Measurements from ENCODE around the gene MED15.

The MED15 gene

GRCh38 chr22:20510811-20511577, 3.6 kb downstream of the MED15 start:
- DNase-seq (ENCODE audit: low spot score), result peak; percentile 52

DNA sequence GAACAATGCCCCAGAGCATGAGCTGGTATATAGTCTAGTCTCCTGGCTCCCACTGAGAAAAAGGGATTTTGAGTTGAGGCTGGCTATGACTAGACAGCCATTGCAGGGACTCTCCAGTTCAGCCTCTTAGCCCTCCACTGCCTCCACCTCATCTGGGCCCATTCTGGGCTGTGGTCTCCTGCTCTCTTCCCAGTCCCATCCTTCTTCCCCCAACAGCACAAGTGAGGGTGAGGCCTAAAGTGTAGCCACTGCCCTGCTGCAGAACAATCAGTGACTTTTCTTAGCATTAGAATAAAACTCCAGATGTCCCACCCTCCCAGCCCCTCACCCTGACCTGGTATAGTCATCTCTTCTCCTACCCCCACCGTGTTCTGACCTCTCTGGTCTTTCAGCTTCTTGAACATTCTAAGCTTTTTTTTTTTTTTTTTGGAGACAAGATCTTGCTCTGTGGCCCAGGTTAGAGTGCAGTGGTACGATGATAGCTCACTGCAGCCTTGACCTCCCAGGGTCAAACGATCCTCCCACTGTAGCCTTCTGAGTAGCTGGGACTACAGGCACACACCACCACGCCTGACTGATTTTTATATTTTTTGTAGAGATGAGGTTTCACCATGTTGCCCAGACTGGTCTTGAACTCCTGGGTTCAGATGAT, 4.3 kb downstream of the MED15 start:
- peak; percentile 22 for DNase-seq (ENCODE audit: low spot score)

- DNase-seq (ENCODE audit: low spot score), result peak; percentile 80
Measured at GRCh38 chr22:20514658-20515406, 7.4 kb downstream of the MED15 start.

DNA sequence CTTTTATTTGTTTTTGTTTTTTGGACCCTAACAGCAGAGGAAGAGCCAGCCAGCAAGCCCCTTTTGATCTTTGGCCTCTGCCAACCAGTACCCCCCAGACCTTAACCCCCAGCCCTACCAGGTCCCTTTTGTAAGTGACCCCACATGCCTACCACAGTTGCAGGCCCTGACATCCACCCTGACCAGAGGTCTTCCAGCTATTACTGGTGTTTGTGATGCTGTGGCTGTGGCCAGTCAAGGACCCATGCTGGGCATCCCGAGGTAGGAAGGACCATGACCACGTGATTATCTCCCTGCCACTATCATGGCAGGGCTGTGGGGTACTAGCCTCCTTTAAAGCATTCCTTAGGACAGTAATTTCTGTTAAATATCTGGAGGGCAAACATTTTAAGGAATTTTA, 9.0 kb downstream of the MED15 start:
- no peak for DNase-seq (ENCODE audit: low spot score)

DNA sequence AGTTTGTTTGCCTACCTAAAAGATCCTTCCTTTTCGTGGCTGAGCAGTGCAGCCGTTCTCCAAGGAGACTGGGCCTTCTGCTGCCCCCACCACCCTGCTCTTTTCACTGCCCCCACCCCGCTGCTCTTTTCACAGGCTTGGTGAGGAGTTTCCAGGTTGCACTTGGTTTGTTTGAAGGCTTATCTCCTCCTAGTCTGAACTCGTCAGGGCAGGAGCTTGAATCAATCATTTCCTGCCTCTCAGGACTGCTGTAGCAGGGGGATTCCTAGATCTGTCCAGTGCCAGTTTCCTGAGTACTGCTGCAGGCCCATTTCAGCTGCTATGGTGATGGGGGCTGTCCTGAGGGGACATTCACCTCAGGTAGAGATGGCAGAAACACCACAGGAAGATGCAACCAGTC, 10.0 kb downstream of the MED15 start:
- peak; percentile 35 for DNase-seq (ENCODE audit: low spot score)

DNA sequence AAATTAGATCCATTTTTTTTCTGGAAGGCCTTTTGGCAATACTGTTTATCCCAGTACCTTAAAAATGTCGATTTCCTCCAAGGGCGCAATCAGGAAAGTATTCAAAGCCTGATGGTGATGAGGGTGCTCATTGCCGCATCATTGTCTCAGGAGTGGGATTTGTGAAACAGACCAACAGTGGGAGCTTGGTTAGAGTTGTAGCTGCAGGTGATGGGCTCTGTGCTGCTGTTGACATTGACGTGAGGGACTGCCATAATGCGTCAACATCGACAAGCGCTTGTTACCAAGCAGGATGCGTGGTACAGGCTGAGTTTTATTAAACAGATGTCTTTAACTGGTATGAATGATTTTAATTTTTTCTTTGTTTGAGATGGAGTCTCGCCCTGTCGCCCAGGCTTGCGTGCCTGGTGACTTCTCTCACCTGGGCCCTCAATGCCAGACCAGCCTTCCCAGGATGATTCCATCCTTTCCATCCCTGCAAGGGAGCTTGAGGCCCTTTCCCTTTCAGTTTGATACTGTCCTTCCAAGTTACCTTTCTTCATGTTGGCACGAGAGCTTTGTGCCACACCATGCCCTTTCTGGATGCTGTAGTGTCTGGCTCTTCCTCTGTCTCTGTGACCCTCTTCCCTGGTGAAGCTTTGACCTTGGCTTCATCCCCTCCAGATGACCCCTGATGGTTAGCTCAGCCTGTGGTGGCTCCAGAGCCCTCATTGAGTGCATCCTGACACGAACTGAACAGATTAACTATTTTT, 10.6 kb downstream of the MED15 start:
- no peak for DNase-seq (ENCODE audit: low spot score)

DNA sequence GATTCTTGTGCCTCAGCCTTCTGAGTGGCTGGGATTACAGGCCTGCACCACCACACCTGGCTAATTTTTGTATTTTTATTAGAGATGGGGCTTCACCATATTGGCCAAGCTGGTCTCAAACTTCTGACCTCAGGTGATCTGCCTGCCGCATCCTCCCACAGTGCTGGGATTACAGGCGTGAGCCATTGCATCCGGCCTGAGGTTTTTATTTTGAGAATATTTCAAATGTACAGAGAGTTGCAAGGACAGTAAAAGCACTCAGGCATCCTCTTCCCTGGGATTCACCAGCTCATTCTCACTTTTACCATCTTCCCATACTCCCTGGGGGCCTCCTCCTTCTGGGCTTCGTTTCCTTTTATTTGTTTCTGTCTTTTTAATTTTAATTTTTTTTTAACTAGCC, 12.1 kb downstream of the MED15 start:
- DNase-seq (ENCODE audit: low spot score), result no peak

GRCh38 chr22:20520093-20520511, 12.7 kb downstream of the MED15 start:
- DNase-seq (ENCODE audit: low spot score), result peak; percentile 64

DNA sequence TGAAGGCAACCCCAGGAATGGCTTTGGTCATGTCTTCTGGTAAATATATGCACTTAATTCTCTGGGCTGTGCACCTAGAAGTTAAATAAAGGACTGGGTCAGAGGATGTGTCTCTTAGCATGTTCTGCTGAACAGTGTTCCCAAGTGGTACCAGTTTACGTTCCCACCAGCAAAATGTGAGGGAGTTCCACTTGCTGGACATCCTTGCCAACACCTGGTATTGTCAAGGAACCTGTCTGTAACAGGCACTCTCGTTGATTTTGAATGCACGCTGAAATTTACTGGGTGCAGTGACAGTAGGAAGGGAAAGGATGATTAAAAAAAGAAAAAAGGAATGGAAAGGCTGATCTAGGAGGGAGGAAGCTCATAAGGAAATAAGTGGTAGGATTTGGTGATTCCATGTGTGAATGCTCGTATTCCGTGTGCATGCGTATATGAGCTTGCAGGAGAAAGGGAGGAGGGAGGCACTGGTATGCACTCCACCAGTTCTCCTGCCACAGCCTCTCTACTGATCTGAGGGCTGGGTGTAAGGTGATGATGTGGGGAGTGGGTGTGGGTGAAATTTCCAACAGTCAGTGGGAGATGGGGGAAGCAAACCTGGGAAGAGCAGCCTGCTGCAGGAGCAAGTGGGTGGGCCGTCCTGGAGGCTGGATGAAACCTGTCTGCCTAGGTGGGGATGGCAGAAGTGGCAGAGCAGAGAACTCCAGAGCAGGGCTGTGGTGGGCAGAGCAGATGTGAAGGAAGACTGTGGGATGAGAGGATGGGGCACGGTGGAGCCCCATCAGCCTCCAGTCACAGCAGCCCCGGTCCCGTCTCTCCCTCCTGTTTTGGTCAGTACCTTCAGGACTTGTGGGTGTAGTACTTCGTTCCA, 15.0 kb downstream of the MED15 start:
- no peak for DNase-seq (ENCODE audit: low spot score)

- peak; percentile 46 for DNase-seq (ENCODE audit: low spot score)
Measured at GRCh38 chr22:20523086-20523983, 15.9 kb downstream of the MED15 start.

- peak; percentile 91 for DNase-seq (ENCODE audit: low spot score)
Measured at GRCh38 chr22:20524004-20524481, 16.6 kb downstream of the MED15 start.

DNA sequence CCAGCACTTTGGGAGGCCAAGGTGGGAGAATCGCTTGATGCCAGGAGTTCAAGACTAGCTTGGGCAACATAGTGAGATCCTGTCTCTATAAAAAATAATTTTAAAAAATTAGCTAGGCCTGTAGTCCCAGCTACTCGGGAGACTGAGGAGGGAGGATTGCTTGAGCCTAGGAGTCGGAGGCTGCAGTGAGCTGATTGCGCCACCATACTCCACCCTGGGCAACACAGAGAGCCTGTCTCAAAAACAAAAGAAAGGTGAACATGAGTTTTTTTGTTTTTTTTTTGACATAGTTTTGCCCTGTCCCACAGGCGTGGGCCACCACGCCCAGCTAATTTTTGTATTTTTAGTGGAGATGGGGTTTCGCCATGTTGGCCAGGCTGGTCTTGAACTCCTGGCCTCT, 17.6 kb downstream of the MED15 start:
- no peak for DNase-seq (ENCODE audit: low spot score)

- DNase-seq (ENCODE audit: low spot score), result no peak
Measured at GRCh38 chr22:20526305-20526627, 18.9 kb downstream of the MED15 start.

GRCh38 chr22:20526628-20527355, 19.4 kb downstream of the MED15 start:
- DNase-seq (ENCODE audit: low spot score), result peak; percentile 91

DNA sequence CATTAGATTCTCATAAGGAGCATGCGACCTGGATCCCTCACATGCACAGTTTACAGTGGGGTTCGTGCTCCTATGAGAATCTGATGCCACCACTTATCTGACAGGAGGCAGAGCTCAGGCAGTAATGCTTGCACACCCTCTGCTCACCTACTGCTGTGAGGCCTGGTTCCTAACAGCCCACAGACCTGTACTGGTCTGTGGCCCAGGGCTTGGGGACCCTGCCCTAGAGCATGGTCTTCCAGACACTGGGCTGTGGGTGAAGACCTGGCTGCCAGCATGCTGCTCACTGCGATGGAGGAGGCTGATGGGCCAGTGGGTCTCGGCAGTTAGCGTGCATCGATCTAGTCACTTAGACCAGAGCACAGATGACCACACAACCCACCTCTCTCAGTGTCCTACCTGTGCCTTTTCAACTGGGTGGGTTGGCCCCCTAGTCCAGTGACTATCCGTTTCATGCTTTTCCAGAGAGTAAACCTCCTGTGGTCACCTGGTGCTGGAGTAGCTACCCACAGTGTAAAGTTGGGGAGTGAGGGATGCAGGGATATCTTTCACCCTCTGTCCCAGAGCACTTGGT, 21.1 kb downstream of the MED15 start:
- DNase-seq (ENCODE audit: low spot score), result no peak

DNA sequence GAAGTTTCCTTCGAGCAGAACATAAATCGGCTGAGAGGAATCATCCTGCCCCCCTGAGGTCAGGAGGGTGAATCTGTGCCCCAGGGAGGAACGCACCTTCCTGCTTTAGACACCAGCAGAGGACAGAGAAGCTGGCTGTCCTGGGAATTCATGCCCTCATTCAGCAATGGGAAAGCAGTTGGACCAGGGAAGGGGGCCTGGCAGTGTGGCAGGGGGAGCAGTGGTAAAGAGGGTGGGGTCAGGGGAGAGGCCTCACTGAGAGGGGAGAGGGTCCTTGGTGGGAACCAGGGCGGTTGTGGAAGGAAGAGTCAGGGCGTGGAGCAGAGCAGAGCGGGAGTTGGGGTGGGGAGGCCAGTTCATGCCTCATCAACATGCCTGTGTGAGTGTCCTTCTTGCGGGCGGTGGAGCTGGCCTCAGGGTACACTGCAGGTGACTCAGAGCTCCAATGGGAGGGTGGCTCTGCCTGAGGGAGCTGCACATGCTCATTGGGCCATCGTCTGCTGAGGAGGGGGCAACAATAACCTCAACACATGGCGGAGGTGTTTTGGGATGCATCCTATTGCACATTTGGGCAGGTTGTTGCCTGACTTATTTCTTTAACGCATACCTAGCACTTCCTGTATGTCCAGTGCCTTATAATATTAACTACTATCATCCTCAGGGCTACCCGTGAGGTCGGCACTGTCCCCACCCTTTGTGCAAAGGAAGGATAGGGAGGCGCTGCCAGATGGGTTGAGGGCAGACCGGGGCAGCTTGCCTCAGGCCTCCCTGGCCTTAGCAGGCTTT, 23.2 kb downstream of the MED15 start:
- peak; percentile 92 for DNase-seq (ENCODE audit: low spot score)

DNA sequence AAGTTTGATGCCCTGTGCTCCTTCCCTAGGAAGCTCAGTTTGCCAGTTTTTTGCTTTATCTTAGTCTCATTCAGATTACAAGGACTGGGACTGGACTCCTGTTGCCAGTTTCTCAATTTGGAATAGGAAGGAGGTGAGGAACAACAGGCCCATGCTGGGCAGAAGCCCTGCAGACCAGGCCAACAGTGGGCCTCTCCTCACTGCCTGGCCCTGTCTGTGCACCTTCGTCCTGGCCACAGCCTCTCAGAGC, 23.7 kb downstream of the MED15 start:
- DNase-seq (ENCODE audit: low spot score), result no peak

GRCh38 chr22:20531404-20532201, 24.2 kb downstream of the MED15 start:
- peak; percentile 98 for DNase-seq (ENCODE audit: low spot score)
